ENCODE data around the gene DNAJC1. TPM values are rescaled to one million over a fixed set of nuclear protein-coding genes. Genes with fewer than 3 reads are reported as not detected.
A peak's percentile ranks its signal among the peaks of the same experiment; 100 is the strongest.
"Not testable (repeated sequence)": the region's sequence is repeated elsewhere in the genome, so short reads cannot be mapped to it uniquely, and the experiment has no call there.

Gene DNAJC1
- total RNA-seq, 1 donor from 2014 or later, result 74.7 TPM

DNA sequence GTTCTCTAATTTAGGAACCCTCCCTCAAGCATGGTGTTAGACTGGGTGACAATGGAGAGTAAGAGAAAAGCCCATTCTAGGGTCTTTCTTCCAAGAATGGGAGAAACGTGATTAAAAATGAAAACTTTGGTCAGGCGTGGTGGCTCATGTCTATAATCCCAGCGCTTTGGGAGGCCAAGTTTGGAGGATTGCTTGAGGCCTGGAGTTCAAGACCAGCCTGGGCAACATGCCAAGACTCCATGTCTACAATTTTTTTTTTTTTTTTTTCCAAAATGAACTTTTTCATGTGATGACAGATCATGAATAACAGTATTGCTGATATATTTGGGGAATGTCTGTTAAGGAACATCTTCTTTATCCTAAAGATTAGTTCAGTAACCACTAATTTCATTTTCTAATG is 274.9 kb downstream of the DNAJC1 start:
- DNase-seq (ENCODE audit: low read depth), result no peak

DNA sequence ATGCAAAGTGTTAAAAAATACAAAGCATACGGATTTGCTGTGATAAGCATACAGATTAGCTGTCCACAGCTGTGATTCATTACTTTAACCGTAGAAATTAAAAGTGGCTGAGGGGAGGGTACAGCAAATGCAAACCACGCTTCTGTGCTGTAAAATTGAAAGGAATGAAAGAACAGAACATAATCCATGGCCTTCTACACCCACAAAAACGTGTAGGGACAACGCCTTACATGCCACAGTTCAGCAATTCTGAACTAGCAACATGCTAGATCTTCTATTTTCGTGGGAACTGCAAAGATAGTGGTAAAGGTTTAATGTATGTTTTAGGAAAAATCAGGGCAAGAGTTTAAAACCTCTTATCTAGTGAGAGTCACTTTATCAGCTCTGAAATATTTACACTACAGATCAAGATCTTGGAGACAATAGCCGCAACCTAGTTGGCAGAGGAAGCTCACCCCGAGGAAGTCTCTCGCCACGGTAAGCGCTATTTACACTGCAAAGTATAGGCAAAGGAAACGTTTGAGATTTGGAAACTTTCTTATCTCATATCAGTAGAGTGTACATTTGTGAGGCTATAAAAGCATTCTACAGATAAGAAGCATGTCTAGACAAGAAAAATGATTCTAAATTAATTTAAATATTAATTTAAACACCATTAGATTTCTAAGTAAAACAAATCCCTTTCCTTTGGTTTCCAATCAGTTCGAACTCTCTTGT is 275.9 kb downstream of the DNAJC1 start:
- DNase-seq (ENCODE audit: low read depth), result no peak

DNA sequence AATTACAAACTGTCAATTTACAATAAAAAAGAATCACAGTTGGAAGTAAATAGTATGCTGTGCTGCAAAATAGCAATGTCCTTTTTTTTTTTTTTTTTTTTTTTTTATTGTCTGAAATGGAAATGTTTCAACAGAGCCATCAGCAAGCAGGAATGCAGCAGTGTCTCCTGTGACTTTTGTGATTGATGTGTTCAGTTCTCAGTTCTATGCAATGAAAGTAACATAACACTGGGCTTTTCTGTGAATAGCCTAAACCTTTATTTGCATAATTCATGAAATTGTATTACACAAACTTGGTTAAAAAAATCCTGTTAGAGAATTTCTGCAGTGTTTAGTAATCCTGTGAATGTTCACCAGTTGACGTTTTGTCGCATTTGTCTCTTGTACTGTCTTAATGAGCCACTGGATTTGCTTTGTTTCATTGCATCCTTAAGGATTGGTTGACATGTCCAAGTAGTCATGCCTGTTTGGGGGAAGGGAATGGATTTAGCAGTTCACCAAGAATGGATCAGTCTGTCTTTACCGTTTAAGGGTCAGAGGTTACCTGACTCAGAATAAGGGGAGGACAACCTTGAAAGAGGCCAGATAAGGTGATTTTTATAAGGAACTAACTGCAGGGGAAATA is 276.8 kb downstream of the DNAJC1 start:
- peak; percentile 35 for DNase-seq (ENCODE audit: low read depth)

DNA sequence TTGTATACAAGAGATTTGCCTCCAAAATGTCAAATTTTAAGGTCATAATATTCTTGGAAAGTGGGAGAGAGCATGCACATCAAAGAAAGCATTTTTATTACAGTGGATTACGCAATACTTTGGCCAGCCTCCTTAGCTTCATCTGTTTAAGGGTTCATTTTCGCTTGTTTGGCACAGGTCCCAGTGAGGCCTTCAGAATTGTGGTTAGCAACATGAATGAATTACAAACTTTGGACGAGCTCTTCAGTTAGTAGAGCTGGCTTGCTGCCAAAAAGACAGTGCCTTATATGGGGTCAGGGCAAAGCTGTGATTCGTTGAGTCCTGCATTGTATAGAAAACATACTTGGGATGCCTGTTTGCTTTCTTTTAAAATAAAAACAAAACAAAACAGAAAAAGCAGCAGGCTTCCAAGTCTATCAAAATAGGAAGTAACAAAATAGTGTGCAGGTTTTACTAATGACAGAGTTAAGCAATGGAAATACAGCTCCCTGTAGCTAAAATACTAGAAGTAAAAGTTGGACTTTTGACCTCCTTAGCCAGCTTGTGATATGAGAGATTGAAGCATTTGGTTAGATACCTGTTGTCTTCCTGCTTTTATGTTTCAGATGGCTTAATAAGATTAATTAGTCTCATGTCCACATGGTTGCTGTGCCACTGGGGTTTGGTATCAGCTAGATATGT is 278.7 kb downstream of the DNAJC1 start:
- peak; percentile 99 for DNase-seq (ENCODE audit: low read depth)

DNA sequence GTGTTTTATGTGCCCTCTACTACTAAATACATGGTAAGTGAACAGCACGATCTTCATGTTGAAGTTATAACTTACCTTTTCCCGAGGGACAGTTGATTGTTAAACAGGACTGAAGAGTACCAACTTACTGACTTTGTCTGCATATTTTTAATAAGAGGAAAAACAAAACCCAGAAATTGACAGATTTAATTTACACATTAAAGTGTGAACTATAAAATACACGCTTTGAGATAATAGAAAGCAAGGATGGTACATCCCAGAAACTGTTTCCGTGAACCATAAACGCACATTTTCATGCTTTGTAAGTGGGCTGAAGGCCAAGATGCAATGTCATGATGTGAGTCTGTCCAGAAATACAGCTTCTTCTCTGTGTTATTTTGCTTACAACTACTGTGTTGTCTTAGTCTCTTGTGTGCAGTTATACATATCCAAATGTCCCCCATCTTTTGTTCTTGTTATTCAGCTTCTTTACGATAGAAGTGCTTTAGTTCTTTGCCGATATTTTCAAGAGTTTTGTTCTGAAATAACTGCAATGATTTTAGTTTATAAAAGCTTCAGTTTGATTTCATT is 279.4 kb downstream of the DNAJC1 start:
- no peak for DNase-seq (ENCODE audit: low read depth)

DNA sequence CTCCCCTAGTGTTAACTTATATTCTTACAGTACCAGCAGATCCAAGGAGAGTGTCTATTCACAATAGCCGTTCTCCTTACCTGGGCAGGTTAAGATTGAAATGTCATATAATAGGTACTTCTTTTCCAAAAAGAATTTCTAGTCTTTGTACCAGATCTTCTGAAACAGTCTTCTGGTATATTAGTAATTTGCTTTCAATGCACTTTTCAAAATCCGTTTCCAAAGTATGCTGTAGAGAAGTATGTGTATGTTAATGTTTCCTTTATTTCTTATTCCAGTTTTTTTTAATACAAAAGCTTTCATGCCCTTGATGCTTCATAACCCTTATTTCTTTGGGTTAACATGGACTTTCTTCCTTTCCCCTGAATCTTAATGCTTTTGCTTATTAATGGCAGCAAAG is 281.3 kb downstream of the DNAJC1 start:
- DNase-seq (ENCODE audit: low read depth), result no peak

DNA sequence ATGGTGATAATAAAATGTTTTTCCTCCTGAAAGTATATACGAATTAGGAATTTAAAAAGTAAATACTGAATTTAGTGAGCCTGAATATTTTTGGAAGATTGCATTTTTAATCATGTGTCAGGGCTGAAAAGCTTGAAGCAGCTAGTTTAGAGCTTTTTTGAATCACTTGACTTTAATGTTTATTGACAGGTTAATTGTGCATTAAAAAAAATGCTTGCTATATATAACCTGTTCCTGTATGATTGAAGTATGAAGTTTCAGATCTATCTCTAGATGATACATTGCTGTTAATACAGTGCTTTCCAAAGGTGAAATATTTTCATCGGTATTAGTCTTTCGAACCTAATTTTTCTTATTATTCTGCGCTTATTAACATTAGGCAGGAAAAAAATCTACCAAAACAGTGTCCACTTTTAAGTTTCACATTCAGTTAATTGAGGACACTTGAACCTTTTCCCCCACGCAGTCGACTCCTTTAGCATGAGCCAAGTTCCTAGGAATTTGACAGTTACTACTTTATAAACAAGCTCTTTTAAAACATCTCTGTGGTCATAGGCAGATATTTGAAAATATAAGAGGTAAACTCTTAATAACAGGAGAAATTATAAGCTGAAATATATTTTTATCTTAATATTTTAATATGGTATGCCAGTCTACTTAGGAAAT is 282.4 kb downstream of the DNAJC1 start:
- DNase-seq (ENCODE audit: low read depth), result no peak

DNA sequence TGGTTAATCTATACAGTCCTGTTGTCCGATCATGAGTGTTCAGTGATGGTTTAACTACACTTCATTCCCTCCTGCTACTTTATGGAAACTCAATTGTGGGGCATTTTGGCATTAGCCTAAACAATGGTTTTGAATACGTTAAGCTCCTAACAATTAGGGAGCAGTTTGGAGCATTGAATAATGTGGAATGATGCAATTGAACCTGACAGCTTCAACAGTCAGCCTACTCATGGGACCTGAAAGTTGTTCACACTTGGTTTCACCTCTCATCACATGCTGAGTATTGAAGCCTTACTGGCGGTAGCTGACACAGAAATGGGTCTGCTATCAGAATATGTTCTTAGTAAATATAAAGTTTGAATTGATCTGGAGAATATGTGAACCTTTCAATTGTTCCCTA is 283.4 kb downstream of the DNAJC1 start:
- DNase-seq (ENCODE audit: low read depth), result peak; percentile 90

DNA sequence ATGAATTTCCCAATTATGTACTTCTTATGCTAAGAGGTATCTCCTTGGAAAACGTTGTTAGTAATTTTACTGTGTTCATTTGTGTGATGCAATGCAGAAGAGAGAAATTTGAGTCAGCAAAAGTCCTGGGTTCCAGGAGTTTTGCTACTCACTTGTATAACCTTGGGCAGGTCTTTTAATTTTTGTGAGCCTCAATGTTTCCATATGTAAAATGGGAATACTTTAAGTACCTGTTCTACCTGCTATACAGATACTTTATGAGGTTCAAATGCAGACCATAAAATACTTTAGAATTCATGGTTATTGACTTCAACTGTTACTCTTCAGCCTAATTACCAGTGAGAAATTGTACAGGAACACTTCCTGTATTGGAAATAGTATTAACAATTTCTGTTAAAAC is 284.0 kb downstream of the DNAJC1 start:
- no peak for DNase-seq (ENCODE audit: low read depth)

DNA sequence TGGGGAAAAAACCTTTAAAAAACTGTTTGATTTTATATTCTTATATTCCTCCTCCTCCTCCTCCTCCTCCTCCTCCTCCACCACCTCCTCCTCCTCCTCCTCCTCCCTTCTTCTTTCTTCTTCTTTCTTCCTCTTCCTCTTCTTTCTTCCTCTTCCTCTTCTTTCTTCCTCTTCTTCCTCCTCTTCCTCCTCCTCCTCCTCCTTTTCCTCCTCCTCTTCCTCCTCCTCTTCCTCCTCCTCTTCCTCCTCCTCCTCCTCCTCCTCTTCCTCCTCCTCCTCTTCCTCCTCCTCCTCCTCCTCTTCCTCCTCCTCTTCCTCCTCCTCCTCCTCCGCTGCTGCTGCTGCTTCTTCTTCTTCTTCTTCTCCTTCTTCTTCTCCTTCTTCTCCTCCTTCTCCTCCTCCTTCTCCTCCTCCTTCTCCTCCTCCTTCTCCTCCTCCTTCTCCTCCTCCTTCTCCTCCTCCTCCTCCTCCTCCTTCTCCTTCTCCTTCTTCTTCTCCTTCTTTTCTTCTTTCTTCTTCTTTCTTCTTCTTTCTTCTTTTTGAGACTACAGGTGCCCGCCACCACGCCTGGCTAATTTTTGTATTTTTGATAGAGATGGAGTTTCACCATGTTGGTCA is 286.0 kb downstream of the DNAJC1 start:
- DNase-seq (ENCODE audit: low read depth), result not testable (repeated sequence)

DNA sequence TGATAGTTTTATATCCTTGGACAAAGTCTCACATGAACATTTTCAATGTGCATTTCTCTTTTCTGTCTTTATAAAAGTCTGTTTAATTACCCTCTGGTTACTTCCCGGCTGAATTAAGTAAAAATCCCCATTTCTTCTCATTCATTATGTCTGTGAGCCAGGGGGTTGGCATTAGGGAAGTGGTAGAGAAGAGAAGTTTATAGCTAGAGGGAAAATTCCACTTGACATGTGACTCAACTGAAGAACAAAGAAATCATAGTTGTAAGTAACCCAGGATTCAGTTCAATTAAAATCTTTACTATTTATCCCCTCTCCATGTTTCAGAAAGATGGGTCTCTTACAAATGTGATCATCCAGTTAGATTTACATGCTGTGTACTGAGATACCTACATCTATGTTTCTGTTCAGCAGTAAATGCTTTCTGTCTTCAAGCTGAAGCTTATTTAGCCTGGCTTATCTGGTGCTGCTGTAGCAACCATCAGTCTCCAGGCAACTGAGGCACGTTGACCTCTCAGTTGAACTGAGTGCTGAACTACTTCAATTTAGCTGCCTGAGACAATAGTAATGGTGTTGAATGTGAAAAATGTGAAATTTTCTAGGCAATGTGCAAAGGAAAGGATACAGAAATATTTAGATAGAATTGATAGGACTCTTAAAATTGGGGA is 287.9 kb downstream of the DNAJC1 start:
- DNase-seq (ENCODE audit: low read depth), result peak; percentile 88

DNA sequence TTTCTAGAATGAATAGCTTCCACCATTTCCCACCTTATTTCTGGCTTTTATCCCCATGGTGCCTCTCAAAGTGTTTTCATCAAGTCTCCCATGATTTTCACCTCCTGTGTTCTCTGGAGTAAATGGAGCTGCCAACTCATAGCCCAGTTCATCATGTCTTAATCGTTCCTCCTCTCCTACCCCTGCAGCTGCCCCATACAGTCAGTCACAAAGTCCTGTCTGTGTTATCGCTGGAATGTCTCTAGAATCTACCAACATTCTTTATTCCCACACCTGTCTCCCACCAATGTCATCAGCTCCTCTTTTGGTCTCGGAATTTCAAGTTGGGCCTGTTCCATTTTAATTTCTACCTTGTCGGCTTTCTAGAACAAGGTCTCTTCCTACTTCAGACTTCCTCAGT is 290.6 kb downstream of the DNAJC1 start:
- no peak for DNase-seq (ENCODE audit: low read depth)

DNA sequence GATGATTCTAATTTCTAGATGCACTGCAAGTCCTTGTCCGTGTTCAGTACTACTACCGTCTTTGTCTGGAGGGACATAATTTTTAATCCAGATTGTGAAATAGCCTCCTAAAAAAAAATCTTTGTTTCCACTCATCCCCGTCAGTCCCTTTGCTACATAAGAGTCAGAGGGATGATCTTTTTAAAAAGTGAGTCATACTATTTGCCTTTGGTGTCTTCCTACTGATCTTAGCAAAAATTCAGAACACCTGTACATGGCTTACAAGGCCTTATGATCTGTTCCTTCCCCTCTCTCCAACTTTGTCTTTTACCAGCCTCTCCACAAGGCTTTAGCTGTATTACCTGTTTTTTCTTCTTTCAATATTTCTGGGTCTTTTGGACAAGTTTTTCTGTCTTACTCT is 296.0 kb downstream of the DNAJC1 start:
- DNase-seq (ENCODE audit: low read depth), result no peak

Other genes with a start within 250 kb of the DNAJC1 start
- not detected in 2 replicates for gene EBLN1, start 214.3 kb upstream of the DNAJC1 start, total RNA-seq